Gastrocnemius medialis (tissue), 4 donors: ENCODE results near the gene SLC7A6OS.

Experiments
- CTCF ChIP-seq, 5 experiments: fragments of 450-650 bp in 3 of 5; fragments of 200-600 bp in 2 of 5; sonication (generic) in 2 of 5; IDR thresholded peaks in 4 of 5; conservative IDR thresholded peaks in 1 of 5; 1 replicate in 4 of 5; 2 replicates in 1 of 5; pipeline ENCODE4 v1.5.1; 2016 to 2019; ENCODE audit warnings: antibody characterized with exemption in 5 of 5, mild to moderate bottlenecking in 3 of 5, moderate library complexity in 3 of 5
- POLR2A ChIP-seq, 2 donors: fragments of 450-650 bp; IDR thresholded peaks; one replicate each; pipeline ENCODE4 v1.6.1; 2017; ENCODE audit warnings: antibody characterized with exemption in 2 of 2, mild to moderate bottlenecking in 2 of 2, moderate library complexity in 2 of 2

GRCh38 chr16:68339214-68339613 is 28.5 kb upstream of the SLC7A6OS start:
- TF ChIP-seq CTCF (IDR thresholded peaks at IDR 0.05 in 4 of 5, conservative IDR thresholded peaks at IDR 0.05 in 1 of 5) = no peak
- no peak for TF ChIP-seq POLR2A (IDR thresholded peaks at IDR 0.05)
